ENCODE measurements around the gene CTU2. TPM values are rescaled to one million over a fixed set of nuclear protein-coding genes. Genes with fewer than 3 reads are reported as not detected.

CTU2 gene
- total RNA-seq, 1 donor from 2014 or later = 33.3 TPM

GRCh38 chr16:88712362-88712979 lies 6.2 kb downstream of the CTU2 start:
- intact Hi-C loops (cut with micrococcal nuclease) = no loop called here

- intact Hi-C loops (cut with micrococcal nuclease) = no loop called here
Observed at GRCh38 chr16:88713054-88713453, 6.8 kb downstream of the CTU2 start.

DNA sequence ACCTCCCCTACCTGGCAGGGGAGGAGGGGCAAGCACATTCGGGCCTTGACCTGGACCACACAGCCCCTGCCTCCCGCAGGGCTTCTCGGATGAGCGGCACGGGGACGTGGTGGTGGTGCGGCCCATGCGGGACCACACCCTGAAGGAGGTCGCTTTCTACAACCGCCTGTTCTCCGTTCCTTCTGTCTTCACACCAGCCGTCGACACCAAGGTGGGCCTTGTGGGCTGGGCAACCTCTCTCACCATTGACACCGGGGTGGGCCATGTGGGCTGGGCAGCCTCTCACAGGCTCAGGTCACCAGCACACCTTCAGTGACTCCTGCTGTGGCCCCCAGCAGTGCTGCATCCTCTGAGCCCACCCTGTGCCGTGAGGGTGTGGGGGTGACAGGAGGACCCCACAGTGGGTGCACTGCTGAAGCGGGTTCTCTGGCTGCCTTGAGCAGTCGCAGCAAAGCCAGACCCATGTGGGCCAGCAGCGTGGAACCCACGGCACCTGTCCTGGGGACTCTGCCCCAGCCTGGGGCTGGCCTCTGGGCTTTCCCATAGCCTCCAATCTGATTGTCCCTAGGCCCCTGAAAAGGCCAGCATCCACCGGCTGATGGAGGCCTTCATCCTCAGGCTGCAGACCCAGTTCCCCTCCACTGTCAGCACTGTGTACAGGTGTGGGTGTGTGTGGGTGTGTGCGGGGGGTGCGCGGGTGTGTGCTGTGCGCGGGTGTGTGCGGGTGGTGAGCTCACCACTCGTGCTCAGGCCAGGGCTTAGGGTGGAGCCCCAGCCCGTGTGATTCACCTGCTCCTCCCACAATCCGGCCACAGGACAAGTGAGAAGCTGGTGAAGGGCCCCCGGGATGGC lies 7.5 kb downstream of the CTU2 start:
- intact Hi-C loops (cut with micrococcal nuclease) = no loop called here

- intact Hi-C loops (cut with micrococcal nuclease) = no loop called here
Observed at GRCh38 chr16:88714420-88715302, 8.4 kb downstream of the CTU2 start.

DNA sequence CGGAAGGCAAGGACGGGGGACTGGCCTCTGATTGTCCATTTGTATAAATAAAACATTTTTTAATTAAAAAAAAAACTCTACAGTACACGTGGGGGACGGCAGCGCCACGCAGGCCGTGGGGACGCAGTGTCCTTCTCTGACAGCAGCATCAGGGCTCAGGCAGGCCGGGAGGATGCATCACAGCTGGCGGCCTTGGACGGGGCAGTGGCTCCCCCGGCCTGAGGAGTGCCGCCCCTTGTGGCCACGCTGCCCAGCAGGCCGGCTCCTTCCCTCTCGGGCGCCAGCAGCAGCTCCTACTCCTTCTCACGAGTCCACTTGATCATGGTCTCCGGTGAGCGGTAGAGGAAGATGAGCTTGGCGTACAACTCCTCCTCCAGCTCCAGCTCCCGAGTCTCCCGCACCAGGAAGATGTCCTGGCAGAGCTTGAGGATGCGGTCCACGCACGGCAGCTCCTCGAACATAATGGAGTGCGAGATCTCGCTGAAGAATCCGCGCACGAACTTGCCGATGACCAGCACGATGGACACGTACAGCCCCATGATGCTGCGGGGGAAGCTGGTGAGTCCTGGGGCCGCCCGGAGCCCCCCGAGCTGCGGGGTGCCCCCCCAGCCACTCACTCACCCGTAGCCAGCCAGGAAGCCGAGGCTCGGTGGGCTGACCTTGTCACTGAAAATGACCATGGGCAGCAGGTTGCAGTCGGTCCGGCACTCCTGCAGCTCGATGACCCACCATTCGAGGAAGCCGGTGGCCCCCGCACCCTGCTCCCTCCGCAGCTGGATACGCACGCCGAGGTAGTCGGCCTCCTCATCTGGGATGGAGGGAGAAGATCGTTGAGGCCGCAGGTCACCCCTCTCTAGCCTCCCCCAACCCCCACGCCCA lies 9.2 kb downstream of the CTU2 start:
- intact Hi-C loops (cut with micrococcal nuclease) = no loop called here

GRCh38 chr16:88716201-88716600 lies 9.9 kb downstream of the CTU2 start:
- intact Hi-C loops (cut with micrococcal nuclease) = no loop called here

- intact Hi-C loops (cut with micrococcal nuclease) = no loop called here
Observed at GRCh38 chr16:88716601-88717001, 10.3 kb downstream of the CTU2 start.

- intact Hi-C loops (cut with micrococcal nuclease) = no loop called here
Observed at GRCh38 chr16:88718178-88718577, 11.9 kb downstream of the CTU2 start.

DNA sequence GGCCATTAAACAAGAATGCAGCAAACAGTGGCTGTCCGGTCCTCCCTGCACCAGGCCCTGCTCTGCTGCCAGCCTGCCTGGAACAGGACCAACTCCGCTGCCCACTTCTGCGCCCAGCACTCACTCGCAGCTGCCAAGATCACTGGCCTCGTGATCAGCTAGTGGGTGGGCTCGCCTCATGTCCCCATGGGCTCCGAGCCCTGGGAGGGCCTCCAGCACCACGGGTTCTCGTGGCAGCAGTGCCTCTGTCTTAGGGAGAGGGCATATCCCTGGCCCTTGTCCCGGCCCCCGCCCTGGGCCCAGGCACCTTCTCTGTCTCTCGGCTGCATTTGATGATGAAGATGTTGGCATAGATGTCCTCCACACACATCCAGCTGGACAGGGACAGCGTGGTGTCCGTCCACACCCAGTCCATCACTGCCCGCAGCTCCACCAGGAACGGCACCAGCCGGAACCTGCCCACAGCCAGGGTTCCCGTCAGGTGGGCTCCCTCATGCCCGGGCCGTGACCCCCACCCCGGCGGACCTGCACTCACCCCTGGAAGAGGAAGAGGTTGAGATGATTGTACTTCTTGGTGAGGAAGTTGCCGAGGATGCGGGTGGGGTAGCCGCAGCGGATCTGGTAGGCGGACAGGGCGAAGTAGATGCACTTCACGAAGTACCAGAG lies 13.1 kb downstream of the CTU2 start:
- intact Hi-C loops (cut with micrococcal nuclease) = no loop called here

DNA sequence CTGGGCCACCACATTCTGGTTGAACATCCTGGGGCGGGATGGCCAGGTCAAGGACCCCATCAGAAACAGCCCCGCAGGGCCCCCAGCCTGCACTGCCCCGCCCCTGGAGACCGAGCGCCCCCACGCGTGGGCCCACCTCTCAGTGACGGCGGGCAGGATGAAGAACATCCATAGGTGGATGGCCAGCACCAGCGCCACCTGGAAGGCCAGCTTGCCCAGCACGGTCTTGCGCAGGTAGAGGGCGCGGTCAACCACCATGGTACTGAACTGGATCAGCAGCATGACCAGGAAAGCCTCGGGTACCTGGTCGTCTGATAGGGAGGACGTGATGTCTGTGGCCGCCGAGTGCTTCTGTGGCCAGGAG lies 13.6 kb downstream of the CTU2 start:
- intact Hi-C loops (cut with micrococcal nuclease) = no loop called here

- intact Hi-C loops (cut with micrococcal nuclease) = no loop called here
Observed at GRCh38 chr16:88720396-88720970, 14.2 kb downstream of the CTU2 start.

DNA sequence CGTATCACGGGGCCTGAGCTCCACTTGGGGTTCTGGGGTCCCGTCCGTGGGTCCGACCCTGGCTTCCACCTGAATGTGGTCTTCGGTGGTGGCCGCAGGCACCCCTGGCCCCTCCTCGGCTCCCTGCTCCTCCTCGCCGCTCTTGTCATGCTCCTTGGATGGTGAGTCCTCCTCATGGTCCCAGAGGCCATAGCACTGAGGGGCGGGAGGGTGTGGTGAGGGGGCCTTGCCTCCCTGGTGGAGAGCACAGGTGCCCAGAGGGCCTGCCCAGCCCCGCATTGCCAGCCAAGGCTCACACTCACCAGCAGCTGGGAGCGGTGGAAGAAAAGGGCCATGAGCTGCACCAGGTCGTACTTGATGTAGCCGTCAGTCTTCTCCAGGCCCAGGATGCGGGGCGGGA lies 14.9 kb downstream of the CTU2 start:
- intact Hi-C loops (cut with micrococcal nuclease) = no loop called here

DNA sequence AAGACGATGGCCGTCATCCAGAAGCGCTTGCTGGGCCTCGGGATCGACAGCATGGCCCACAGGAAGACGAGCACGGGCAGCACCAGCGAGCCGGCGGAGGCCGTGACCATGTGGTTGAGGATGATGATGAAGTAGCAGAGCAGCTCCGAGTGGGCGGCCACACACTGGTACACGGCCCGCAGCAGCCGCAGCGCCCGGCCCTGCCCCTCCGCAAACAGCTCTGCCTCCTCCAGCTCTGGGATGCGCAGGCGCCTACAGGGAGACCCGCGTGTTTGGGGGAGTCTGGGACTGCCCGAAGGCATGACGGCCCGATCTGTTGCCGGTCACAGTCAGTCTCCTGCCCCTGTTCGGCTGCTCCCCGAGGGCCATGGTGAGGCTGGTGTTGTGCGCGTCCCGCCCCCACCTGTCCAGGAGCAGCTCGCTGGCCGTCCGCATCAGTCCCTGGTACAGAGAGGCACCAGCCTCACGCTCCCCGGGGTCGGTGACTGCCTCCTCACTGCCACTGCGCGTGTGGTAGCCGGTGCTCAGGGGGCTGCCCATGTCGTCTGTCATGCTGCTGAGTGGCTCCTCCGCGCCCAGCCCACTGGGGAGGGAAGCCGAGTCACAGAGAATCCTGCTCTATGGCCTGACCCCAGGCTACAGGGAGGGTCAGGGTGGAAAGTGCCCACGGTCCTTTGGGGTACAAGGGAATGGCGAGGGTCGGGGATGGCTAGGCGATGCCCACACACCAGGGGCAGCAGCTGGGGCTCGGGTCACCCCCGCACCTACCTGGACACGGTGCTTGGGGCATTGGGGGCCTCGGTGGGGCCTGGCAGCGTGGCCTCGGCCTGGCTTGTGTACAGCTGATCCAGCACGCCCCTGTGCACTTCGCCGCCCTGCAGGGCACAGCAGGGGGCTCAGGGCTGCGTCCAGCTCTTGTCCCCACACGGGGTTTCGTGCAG lies 15.8 kb downstream of the CTU2 start:
- intact Hi-C loops (cut with micrococcal nuclease) = no loop called here

GRCh38 chr16:88722784-88723506 lies 16.6 kb downstream of the CTU2 start:
- intact Hi-C loops (cut with micrococcal nuclease) = no loop called here

DNA sequence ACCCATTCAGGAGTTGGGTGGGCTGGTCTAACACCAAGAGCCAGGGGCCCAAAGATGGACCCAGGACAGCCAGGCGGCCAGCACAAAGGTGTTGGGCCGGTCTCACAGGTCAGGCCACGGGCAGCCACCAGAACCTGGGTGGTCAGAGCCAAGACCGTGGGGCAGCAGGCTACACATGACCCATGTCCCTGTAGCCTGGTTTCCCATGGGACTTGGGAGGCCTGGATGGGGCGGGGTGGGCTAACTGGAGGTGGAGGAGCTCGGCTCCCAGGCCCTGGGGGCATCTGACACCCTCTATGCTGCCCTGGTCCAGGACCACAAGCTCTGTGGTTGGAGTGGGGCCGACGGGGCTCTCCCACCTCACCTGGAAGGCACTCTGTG lies 17.2 kb downstream of the CTU2 start:
- intact Hi-C loops (cut with micrococcal nuclease) = no loop called here

DNA sequence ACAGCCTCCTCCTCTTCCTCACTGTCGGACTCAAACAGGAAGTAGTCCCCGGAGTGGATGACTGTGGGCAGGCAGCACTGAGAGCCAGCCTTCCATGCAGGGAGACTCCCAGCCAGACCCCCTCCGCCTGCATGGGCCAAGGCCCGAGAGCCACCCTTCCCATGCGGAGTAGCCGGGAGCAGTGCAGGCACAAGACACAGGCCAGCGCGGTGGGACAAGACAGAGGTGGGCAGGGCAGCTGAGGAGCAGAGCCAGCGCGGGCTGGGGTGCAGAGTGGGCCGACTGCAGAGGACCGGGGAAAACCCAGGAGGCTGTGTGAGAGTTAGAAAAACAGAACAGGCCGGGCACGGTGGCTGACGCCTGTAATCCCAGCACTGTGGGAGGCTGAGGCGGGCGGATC lies 17.6 kb downstream of the CTU2 start:
- intact Hi-C loops (cut with micrococcal nuclease) = no loop called here

DNA sequence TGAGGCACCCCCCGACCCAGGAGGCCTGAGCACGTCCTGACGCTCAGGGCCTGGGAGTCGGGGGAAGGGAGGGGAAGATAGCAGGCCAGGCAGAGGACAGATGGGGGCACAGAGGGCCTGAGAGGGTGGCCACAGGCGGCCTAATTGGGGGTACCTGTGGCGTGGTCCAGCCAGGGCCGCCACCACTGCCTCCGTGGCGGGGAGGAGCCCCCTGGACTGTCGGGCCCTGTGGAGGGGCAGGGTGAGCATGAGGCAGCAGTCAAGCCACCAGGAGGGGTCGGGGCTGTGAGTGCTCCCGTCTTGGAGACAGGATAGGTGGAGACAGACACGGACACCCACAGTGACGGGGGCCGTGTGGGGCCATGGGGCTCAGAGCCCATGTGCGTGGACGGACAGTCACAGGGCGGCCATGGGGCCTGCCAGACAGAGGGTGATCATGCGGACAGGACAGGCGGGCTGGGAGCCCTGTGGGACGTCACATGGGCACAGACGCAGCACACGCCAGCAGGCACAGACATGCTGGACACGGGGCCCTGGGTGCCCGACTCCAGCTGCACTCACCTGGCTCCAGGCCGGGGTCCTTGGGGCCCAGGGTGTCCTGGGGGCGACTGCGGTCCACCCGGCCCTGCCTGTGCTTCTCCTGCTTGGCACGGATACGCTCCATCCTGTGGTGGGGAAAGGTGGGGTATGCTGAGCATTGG lies 18.7 kb downstream of the CTU2 start:
- intact Hi-C loops (cut with micrococcal nuclease) = no loop called here
